GM12875 (cell line): ENCODE measurements around the gene GJD2.

Source experiments
- H3K4me3 ChIP-seq: one replicate; pipeline ENCODE4 v1.5.1; 2011; ENCODE audit warnings: low read depth, low read length, control low read depth
- CTCF ChIP-seq: IDR thresholded peaks from 2 replicates; pipeline ENCODE4 v1.5.1; 2011; ENCODE audit warnings: low read depth, mild to moderate bottlenecking, control low read depth, inconsistent platforms, low read length, moderate library complexity, borderline replicate concordance; ENCODE audit not compliant: insufficient read depth

GJD2 gene

GRCh38 chr15:34721157-34721801, 33.5 kb downstream of the GJD2 start:
- no peak for TF ChIP-seq CTCF
- H3K4me3 ChIP-seq: no peak overlapping the region

- H3K4me3 ChIP-seq: no peak overlapping the region
- no peak for TF ChIP-seq CTCF
Observed at GRCh38 chr15:34719695-34720094, 35.1 kb downstream of the GJD2 start.

GRCh38 chr15:34718681-34719665, 35.8 kb downstream of the GJD2 start:
- no peak overlapping the region for H3K4me3 ChIP-seq

GRCh38 chr15:34717729-34718128, 37.1 kb downstream of the GJD2 start:
- no peak overlapping the region for H3K4me3 ChIP-seq
- no peak for TF ChIP-seq CTCF

More at GRCh38 chr15:34718681-34719665, 35.8 kb downstream of the GJD2 start:
- no peak for TF ChIP-seq CTCF

GRCh38 chr15:34716111-34716510, 38.7 kb downstream of the GJD2 start:
- H3K4me3 ChIP-seq: no peak overlapping the region
- no peak for TF ChIP-seq CTCF

- H3K4me3 ChIP-seq: no peak overlapping the region
- TF ChIP-seq CTCF: no peak
Observed at GRCh38 chr15:34714476-34715121, 40.2 kb downstream of the GJD2 start.
